HG02798 (cell line): ENCODE data around the gene ZNF593.

ENCODE experiments used
- ATAC-seq: cut with Tn5 transposase; IDR thresholded peaks from one replicate; pipeline ENCODE4 v1.9.1; 2021; ENCODE audit warnings: mild to moderate bottlenecking; ENCODE audit not compliant: unreplicated experiment, poor library complexity

Gene ZNF593

DNA sequence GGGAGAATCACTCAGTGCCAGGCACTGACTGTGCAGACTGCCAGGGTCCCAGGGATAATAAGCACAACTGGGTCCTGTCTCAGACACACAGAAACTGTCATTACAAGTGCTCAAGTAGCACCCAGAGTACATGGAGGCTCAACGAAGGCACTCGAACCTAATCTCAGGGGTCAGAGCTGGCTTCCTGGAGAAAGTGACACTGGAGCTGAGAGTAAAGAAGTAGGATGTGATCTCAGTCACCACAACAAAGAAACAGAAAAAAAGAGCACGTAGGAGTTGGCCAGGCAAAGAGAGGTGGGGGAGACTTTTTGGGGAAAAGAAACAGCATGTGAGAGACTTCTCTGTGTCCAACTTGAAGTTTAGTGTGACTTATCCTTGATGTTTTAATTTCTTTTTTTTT is 22.0 kb downstream of the ZNF593 start:
- ATAC-seq, result no peak

DNA sequence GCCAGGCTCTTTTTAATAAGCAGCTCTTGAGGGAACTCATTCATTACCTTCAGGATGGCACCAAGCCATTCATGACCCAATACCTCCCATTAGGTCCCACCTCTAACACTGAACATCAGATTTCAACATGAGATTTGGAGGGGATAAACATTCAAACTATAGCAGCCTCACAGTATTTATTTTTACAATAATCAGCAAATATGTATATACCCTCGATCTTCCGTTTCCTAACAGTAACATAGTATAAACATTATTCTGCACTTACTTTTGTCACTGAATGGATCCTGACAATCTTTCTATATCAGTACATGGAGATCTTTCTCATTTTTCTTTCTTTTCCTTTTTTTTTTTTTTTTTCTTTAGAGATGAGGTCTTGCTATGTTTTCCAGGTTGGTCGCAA is 26.1 kb downstream of the ZNF593 start:
- ATAC-seq, result no peak

DNA sequence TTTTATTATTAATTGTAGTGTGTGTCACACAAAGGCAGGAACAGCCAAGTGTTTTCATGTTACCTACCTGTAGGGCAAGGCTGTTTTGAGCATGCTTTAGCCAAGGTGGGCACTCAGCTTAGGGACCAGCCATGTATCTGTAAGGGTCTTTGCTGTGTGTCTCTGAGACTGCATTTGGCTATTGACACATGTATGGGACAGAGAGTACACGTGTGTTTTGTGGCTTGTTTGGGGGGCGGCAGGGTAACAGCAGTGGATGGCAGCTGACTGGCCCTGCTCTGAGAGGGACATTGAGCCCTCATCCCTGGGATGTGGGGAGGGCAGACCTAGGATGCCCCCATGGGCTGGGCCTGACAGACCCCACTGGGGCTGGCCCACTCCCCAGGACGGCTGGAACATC is 27.6 kb downstream of the ZNF593 start:
- ATAC-seq, result no peak

DNA sequence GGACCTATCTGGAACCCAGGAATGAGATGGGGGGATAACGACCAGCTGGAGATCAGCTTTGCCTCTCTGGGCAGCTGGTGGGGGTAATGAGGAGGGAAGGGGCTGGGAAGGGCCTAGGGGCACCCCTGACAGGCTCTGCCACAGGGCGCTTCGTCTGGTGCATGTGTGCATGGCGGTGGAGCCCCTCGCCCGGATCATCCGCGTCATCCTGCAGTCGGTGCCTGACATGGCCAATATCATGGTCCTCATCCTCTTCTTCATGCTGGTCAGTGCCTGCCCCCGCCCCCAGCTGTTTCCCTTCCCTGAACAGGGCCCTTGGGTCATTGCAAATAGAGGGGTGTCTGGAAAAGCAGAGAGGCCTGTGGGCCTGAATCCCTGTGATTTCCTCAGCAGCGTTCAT is 28.1 kb downstream of the ZNF593 start:
- no peak for ATAC-seq

DNA sequence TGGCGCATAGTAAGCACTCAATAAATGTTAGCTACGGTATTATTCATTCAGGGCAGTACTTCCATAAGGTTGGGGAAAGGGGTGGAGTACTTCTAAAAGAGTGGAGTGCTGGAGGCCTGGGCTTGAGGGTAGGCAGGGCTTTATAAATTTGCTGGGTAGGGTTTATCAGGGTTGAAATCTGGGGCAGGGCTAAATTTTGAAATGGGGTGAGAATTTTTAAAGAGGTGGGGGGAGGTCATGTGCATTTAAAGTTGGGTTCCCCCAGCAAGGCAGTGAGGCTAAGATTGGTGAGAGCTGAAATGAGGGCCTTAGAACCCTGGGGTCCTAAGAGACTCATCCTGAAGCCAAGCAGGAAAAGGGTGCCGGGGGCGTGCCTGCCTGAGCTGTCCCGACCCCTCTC is 30.7 kb downstream of the ZNF593 start:
- no peak for ATAC-seq

DNA sequence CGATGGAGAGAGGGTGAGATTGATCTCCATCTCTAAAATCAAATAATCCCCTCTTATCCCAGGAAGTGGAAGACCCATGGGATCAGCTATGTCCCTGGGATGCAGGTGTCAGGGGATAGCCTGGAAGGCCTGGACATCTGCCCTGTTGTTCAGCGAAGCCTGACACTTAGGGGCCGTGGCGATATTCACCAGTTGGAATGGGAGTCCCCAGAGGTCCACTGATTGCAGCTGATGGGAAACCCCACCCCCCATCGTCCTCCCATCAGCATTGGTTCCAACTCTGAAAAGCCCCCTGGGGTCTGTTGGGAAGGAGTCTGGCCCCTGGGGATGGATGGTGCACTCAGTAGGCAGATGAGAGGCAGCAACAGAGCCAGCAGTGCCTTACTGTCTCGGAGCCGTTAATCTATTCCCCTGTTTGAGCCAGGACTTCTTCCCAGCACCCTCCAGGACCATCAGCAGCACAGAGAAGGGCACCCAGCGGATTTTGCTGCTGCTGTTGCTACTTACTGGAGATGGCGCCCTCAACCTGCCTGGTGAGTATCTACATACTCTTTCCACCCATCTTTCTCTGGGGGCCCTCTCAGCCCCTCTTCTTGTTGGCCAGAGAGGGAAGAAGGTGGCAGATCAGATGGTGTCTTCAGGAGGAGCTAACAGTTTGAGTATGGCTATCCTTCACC is 34.1 kb downstream of the ZNF593 start:
- no peak for ATAC-seq

DNA sequence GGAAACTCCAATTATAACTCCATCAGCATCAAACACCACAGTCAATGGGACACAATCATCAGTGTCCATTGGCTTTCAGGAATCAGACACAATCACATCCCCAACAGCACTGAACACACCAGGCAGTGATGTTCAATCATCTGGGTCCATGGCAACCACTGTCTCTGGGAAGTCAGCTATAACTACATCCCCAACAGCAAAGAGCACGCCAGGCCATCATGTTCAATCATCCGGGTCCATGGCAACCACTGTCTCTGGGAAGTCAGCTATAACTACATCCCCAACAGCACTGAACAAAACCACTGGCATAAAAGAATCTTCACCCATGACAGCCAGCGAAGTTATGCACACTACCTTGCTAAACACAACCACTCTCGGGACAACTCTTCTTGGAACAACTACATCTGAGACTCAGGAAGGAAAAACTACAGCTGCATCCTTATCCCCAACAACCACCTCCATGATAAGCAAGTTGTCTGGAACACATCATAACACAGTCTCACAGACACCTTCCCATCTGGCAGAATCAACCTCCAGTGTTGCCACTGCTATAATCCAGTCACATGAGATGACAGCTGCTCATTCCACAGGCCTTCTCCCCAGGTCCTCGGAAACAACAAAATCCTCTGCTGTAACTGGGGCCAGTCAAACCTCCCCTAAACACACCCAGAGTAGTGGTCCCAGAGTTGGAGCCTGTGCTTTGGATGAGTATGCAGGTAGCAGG is 40.6 kb downstream of the ZNF593 start:
- no peak for ATAC-seq

DNA sequence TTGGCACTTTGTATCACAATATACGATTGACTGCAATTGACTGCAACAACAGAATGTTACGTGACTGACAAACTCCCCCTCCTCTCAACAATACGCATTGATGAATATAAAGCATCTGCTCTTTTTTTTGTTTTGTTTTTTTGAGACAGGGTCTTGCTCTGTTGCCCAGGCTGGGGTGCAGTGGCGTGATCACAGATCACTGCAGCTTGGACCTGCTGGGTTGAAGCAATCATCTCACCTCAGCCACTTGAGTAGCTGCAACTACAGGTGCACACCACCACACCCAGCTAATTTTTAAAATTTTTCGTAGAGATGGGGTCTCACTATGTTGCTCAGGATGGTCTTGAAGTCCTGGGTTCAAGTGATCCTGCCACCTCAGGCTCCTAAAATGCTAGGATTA is 43.0 kb downstream of the ZNF593 start:
- ATAC-seq, result no peak

DNA sequence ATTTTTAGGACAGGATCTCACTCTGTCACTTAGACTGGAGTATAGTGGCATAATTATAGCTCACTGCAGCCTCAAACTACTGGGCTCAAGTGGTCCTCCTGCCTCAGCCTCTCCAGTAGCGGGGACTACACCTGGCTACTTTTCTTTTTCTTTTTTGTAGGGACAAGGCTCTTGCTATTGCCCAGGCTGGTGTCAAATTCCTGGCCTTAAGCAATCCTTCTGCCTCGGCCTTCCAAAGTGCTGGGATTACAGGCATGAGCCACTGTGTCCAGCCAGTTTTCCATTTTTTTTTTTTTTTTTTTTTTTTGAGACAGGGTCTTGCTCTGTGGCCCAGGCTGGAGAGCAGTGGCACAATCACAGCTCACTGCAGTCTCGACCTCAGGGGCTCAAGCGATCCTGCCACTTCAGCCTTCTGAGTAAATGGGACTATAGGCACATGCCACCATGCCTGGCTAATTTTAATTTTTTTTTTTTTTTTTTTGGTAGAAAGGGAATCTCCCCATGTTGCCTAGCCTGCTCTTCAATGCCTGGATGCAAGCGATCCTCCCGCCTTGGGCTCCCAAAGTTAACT is 43.7 kb downstream of the ZNF593 start:
- ATAC-seq, result no peak

DNA sequence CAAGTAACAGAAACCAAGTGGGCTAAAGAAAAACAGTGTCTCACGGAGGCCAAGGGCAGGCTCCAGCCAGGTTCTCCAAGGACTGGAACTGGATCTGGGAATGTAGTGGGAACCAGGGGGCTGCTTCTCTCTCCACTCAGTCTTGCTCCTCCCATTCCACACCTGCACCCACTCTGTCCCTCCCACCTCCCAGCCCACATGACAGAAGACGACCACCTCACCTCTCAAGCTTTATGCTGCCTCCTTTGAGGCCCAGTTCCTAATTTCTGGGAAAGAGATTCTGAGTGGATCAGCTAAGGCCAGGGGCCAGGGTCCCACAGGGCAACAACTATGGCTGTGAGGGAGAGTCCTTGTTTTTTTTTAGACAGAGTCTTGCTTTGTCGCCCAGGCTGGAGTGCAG is 45.5 kb downstream of the ZNF593 start:
- no peak for ATAC-seq

DNA sequence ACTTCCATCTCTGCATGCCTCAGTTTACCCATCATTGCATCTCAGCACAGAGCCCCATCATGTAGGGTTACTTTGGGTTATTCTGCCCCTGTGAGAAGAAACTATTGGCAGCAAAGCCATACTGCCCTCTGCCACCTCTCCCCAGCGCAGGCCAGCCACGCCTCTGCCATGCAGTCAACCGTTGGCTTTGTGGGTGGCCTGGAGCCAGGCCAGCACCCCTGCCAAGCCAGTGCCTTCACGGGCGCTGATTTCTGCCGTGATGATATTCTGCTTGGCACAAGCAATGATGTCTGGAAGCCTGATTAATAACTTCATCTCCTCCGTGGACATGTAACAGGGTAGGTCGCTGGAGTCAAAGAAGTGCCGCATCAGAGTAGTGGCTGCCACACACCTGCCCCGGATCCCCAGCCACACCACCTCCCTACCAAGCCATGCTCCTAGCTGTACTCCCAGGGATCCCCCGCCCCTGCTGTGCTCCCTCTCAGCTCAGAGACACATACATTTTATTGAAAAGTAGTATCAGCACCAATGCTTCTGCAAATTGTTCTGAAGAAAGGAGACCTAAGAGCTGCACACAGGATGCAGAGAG is 49.3 kb downstream of the ZNF593 start:
- ATAC-seq, result no peak
